GM18499 (cell line): ENCODE data around the gene EHD2.

ENCODE experiments used
- ATAC-seq: cut with Tn5 transposase; IDR thresholded peaks from one replicate; pipeline ENCODE4 v1.9.1; 2021; ENCODE audit warnings: moderate number of reproducible peaks; ENCODE audit not compliant: insufficient read depth, unreplicated experiment

Gene EHD2

GRCh38 chr19:47691090-47691489 lies 22.1 kb upstream of the EHD2 start:
- ATAC-seq: no peak

DNA sequence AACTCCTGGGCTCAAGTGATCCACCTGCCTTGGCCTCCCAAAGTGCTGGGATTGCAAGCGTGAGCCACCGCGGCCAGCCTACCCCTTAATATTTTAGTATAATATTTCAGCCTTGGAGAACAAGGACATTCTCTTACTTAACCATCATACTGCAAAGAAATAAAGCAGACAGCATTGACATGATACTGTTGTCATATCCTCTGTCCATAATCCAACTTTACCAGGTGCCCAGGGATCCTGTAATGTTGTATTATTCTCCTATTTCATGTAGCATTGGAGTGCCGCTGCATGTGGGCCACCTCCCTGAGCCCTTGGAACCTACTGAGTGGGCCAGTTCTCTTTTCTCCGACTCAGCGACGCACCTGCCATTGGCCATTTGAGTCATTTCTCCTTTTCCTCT lies 21.4 kb upstream of the EHD2 start:
- no peak for ATAC-seq

GRCh38 chr19:47693489-47693888 lies 19.7 kb upstream of the EHD2 start:
- ATAC-seq: no peak

- no peak for ATAC-seq
Measured at GRCh38 chr19:47693903-47694302, 19.3 kb upstream of the EHD2 start.

- no peak for ATAC-seq
Measured at GRCh38 chr19:47694466-47695273, 18.6 kb upstream of the EHD2 start.

- no peak for ATAC-seq
Measured at GRCh38 chr19:47695533-47696262, 17.5 kb upstream of the EHD2 start.

GRCh38 chr19:47696635-47697034 lies 16.6 kb upstream of the EHD2 start:
- no peak for ATAC-seq

DNA sequence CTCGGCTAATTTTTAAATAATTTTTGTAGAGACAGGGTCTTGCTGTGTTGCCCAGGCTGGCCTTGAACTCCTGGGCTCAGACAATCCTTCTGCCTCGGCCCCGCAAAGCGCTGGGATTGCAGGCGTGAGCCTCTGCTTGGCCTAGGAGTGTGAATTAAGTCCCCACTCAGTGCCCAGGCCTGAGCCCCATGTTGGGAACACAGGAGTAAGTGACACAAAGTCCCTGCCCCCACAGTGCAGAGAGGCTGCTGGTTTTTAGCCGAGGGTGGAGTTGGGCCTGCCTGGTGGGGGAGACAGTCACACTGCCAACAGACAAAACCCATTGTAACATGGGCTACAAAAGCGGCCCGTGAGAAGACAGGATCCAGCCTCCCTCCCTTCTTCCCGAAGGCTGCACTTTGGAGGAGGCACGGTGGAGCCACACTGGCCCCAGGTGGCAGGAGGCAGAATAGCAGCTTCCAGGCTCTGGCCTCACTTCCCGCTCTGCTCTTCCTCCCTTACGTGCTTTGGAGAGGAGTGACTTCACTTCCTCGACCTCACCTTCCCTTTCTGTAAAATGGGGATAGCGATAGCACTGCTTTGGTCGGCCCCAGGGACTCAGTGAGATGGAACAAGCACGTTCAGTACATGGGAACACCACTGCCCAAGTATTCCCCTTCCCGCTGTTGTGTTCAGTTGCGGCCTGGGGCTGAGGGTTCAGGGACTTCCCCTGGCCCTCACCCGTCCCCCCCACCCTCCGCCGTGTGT lies 15.2 kb upstream of the EHD2 start:
- ATAC-seq: no peak

DNA sequence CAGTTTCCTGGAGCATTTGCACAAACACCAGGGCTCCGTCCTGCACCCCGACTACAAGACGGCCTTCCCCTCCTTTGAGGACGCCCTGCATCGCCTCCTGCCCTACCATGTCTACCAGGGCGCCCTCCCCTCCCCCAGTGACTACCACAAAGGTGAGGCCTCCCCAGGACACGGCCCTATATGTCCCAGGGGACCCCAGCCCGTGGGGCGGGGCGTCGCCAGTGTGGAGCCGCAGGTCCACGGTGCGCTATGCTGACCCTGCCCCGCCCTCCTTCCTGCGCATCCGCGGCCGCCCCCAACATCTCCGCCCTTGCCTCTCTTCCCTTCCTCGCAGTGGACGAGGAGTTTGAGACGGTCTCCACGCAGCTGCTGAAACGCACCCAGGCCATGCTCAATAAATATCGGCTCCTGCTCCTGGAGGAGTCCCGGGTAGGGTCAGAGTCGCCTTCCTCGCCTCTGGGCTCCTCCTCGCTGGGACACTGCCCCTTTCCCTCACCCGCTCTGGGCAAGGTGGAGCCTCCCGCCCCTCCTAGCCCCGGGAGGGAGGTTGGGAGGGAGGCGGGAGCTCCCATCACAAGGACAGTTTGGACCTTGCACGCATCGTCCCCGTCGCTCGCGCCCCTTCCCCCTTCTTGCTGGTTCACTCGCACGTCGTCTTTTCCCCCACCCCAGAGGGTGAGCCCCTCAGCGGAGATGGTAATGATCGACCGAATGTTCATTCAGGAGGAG lies 14.4 kb upstream of the EHD2 start:
- ATAC-seq: no peak

GRCh38 chr19:47699360-47699917 lies 13.8 kb upstream of the EHD2 start:
- ATAC-seq: no peak

DNA sequence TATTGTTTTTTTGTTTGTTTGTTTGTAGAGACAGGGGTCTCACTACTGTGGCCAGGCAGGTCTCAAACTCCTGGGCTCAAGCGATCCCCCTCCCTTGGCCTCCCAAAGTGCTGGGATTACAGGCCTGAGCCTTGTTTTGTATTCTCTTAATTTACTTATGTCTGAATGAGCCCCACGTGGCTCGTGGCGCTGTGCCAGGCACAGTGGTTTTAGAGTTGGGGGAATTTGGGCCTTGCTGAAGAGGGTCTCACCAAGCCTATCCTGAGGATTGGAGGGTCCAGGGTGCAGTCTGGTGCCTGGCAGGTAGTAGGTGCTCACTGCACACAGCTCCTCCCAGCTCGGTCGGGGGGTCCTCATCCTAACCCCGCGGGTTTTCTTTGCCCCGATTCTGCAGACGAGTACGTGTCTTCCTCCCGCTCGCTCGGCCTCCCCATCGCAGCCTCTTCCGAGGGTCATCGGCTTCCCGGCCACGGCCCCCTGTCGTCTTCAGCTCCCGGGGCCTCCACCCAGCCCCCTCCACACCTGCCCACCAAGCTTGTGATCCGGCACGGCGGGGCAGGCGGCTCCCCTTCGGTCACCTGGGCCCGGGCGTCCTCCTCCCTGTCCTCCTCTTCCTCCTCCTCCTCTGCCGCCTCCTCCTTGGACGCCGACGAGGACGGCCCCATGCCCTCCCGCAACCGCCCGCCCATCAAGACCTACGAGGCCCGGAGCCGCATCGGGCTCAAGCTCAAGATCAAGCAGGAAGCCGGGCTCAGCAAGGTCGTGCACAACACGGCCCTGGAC lies 12.1 kb upstream of the EHD2 start:
- no peak for ATAC-seq

GRCh38 chr19:47701717-47702552 lies 11.3 kb upstream of the EHD2 start:
- ATAC-seq: no peak

GRCh38 chr19:47702671-47703070 lies 10.6 kb upstream of the EHD2 start:
- no peak for ATAC-seq

- ATAC-seq: no peak
Measured at GRCh38 chr19:47703301-47703700, 9.9 kb upstream of the EHD2 start.

DNA sequence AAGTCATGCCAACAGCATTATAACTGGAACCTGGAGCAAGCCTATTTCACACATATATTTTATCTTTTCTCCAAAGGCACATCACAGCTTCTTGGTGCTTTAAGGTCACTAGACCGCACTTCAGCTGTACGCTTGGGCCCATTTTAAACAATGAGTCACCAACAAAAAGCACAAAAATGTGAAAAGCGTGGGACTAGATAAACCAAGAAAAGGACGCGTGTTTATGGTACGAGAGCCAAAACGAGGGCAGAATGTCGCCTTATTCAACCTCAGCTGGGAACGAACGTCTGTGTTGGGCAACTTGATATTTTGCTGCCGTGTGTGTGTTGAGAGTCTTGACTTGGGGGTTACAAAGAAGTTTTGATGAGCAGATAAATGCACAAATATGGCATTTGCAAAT lies 9.2 kb upstream of the EHD2 start:
- ATAC-seq: no peak

DNA sequence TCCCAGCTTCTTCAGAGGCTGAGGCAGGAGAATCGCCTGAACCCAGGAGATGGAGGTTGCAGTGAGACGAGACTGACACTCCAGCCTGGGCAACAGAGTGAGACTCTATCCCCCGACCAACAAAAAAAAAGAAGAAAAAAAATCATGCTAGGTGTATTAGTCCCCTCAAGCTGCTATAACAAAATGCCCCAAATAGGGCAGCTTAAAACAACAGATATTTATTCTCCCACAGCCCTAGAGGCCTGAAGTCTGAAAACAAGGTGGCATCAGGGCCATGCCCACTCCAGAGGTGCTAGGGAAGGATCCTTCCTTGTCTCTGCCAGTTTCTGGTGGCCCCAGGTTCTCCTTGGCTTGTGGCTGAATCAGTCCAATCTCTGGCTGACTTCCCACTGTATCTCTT lies 8.6 kb upstream of the EHD2 start:
- no peak for ATAC-seq

DNA sequence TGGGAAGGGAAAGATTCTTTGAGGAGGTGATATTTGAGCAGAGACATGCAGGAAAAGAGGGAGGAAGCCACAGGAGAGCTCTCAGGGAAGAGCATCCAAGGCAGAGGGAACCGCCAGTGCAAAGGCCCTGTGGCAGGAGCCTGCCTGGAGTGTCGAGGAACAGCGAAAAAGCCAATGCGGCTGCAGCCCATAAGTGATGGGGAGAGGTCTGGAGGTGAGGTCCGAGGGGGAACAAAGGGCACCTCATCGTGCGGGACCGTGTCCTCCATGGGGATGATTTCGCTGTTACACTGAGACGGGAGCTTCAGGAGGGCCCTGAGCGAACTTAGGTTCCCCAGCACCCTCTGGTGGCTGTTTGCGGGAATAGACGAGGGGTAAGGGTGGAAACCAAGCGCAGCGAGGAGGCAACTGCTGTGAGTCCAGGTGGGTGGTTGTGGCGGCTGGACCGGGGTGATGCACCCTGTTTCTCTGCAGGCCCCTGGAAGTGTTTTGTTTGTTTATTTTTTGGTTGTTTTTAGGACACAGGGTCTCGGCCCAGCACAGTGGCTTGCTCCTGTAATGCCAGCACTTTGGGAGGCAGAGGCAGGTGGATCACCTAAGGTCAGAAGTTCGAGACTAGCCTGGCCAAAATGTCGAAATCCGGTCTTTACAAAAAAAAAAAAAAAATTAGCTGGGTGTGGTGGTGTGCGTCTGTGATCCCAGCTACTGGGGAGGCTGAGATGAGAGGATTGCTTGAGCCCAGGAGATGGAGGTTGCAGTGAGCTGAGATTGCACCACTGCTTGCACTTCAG lies 5.9 kb upstream of the EHD2 start:
- ATAC-seq: no peak
